Measurements from ENCODE around the gene XNDC1N.

GRCh38 chr11:71963468-71963867, 35.1 kb upstream of the XNDC1N start:
- TF ChIP-seq SUZ12 (IDR thresholded peaks at IDR 0.05) (no peak), BHLHE40 (IDR thresholded peaks at IDR 0.05; ENCODE audit: borderline replicate concordance) (no peak), HDGF (IDR thresholded peaks at IDR 0.05; ENCODE audit: borderline replicate concordance) (no peak), SP1 (IDR thresholded peaks at IDR 0.05) (no peak), TARDBP (IDR thresholded peaks at IDR 0.05) (no peak), ELF4 (IDR thresholded peaks at IDR 0.05) (no peak), L3MBTL2 (conservative IDR thresholded peaks at IDR 0.05) (no peak), ZNF384 (IDR thresholded peaks at IDR 0.05) (no peak), FOXK2 (IDR thresholded peaks at IDR 0.05) (no peak), FOXM1 (IDR thresholded peaks at IDR 0.05; ENCODE audit: borderline replicate concordance) (no peak), ARNT (IDR thresholded peaks at IDR 0.05) (no peak), NFRKB (IDR thresholded peaks at IDR 0.05) (no peak), FOXA1 (IDR thresholded peaks at IDR 0.05) (no peak)
- TF ChIP-seq, protein P1, sequence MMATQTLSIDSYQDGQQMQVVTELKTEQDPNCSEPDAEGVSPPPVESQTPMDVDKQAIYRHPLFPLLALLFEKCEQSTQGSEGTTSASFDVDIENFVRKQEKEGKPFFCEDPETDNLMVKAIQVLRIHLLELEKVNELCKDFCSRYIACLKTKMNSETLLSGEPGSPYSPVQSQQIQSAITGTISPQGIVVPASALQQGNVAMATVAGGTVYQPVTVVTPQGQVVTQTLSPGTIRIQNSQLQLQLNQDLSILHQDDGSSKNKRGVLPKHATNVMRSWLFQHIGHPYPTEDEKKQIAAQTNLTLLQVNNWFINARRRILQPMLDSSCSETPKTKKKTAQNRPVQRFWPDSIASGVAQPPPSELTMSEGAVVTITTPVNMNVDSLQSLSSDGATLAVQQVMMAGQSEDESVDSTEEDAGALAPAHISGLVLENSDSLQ (IDR thresholded peaks at IDR 0.05): no peak
